GM18867 (cell line): Measurements from ENCODE around the gene OTC.
A peak's percentile ranks its signal among the peaks of the same experiment; 100 is the strongest.

Experiments
- ATAC-seq: cut with Tn5 transposase; IDR thresholded peaks from one replicate; pipeline ENCODE4 v1.9.1; 2021; ENCODE audit warnings: mild to moderate bottlenecking, moderate library complexity; ENCODE audit not compliant: unreplicated experiment

Gene OTC

GRCh38 chrX:38352362-38352761 is at the start of gene OTC:
Gene OTC (plus strand): TSS chrX:38352604. CDS start chrX:38352697, 93 bp downstream.
- ATAC-seq = no peak

- ATAC-seq = no peak
Observed at GRCh38 chrX:38304010-38304409, 48.4 kb upstream of the OTC start.

- ATAC-seq = no peak
Observed at GRCh38 chrX:38305971-38306370, 46.4 kb upstream of the OTC start.

GRCh38 chrX:38311743-38312142 is 40.7 kb upstream of the OTC start:
- ATAC-seq = no peak

- ATAC-seq = no peak
Observed at GRCh38 chrX:38312436-38312835, 40.0 kb upstream of the OTC start.

- ATAC-seq = no peak
Observed at GRCh38 chrX:38313190-38313589, 39.2 kb upstream of the OTC start.

GRCh38 chrX:38315186-38315585 is 37.2 kb upstream of the OTC start:
- ATAC-seq = no peak

GRCh38 chrX:38318196-38318595 is 34.2 kb upstream of the OTC start:
- no peak for ATAC-seq

GRCh38 chrX:38318606-38319005 is 33.8 kb upstream of the OTC start:
- ATAC-seq = no peak

- no peak for ATAC-seq
Observed at GRCh38 chrX:38320819-38321218, 31.6 kb upstream of the OTC start.

- ATAC-seq = no peak
Observed at GRCh38 chrX:38326086-38326485, 26.3 kb upstream of the OTC start.

GRCh38 chrX:38327007-38327774 is 25.2 kb upstream of the OTC start, which contains the start of gene RPGR:
Gene RPGR (minus strand): TSS chrX:38327509. CDS start chrX:38327367, 142 bp downstream.
- peak; percentile 91 for ATAC-seq

- ATAC-seq = no peak
Observed at GRCh38 chrX:38327775-38328081, 24.7 kb upstream of the OTC start.

- peak; percentile 72 for ATAC-seq
Observed at GRCh38 chrX:38332505-38332904, 19.9 kb upstream of the OTC start.

GRCh38 chrX:38335382-38335781 is 17.0 kb upstream of the OTC start:
- ATAC-seq = no peak

GRCh38 chrX:38336538-38337240 is 15.7 kb upstream of the OTC start:
- no peak for ATAC-seq

- no peak for ATAC-seq
Observed at GRCh38 chrX:38341442-38341841, 11.0 kb upstream of the OTC start.

- no peak for ATAC-seq
Observed at GRCh38 chrX:38342853-38343778, 9.3 kb upstream of the OTC start.

- no peak for ATAC-seq
Observed at GRCh38 chrX:38346150-38346549, 6.3 kb upstream of the OTC start.

- ATAC-seq = peak; percentile 71
Observed at GRCh38 chrX:38347136-38347535, 5.3 kb upstream of the OTC start.

GRCh38 chrX:38351346-38351745 is 1.1 kb upstream of the OTC start:
- no peak for ATAC-seq
